Measurements from ENCODE around the gene PAX9. TPM values are rescaled to one million over a fixed set of nuclear protein-coding genes. Genes with fewer than 3 reads are reported as not detected.

PAX9 gene
- total and polyA plus RNA-seq, 2 donors (not counting 1 experiment from before 2014, with no cell fraction given): not detected

DNA sequence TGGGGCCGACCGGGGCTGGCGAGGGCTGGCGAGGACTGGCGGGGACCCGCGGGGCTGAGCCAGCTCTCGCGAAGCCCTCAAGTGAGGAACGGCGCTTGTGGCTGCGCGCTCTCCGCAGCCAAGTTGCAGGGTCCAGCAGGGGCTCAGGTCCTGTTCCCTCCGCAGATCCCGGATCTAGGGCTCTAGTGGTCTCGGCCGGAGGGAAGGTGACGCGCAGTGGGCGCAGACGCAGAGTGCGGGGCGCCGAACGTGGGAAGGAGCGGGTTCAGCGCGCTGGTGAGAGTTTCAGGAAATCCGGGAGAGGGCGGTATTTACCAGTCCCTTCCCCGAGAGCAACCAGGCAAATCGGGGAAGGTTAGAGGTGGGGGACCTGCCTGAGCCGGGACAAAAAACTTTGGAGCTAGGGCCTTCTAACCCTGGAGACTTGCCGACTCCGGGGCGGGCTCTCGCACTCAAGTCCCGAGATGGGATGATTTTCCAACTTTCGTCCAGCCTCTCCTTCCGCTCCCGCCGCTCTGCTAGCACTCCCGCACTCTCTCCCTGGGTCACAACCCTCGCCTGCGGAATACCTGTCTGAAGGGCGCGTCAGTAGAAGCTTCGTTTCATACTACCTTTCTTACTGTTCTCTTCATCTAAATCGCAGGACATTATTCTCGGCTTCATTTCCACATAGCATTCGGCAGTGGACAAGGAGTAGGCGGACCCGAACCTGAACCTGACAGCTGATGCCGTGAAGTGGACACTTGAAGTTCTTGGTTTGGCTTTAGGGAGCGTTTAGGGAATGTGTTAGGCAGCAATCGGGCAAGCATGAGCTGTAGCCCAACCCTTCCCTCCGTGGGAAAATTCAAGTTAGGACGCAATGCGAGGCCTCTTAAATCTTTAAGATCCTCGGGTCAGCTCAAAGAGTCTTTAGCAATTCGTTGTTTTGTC lies 13.6 kb upstream of the PAX9 start:
- Histone ChIP-seq H3K36me3 (replicated peaks in 1 of 2; ENCODE audit: control extremely low read depth in 1 of 2, control insufficient read depth in 1 of 2, extremely low read depth in 1 of 2, insufficient read depth in 2 of 2, low read length in 1 of 2) (no peaks in the 10 kb centered on the region), H3K79me2 (ENCODE audit: control insufficient read depth, insufficient read depth, low read length) (no peaks in the 10 kb centered on the region), H3K27ac (ENCODE audit: low read length in 2 of 2) (no peak overlapping the region), H4K20me1 (ENCODE audit: control insufficient read depth, insufficient read depth, low read length, poor library complexity, severe bottlenecking) (no peaks in the 10 kb centered on the region), H3K4me1 (ENCODE audit: control insufficient read depth in 2 of 2, insufficient read depth in 2 of 2, low read length in 2 of 2) (no peaks in the 10 kb centered on the region), H3K27me3 (replicated peaks in 1 of 4; ENCODE audit: control extremely low read depth in 1 of 4, control insufficient read depth in 3 of 4, insufficient read depth in 4 of 4, low read length in 3 of 4) (peaks cover 0 to 53% (median 30%) of the 10 kb centered on the region in 4 experiments), H3K9me3 (ENCODE audit: control extremely low read depth in 1 of 3, control insufficient read depth in 2 of 3, insufficient read depth in 1 of 3, low read length in 2 of 3) (peaks cover 0 to 18% (median 0%) of the 10 kb centered on the region in 3 donors), H3K4me3 (ENCODE audit: control extremely low read depth in 1 of 5, extremely low read depth in 1 of 5, insufficient read depth in 1 of 5, low read depth in 2 of 5, low read length in 4 of 5) (no peak overlapping the region), H3K9ac (ENCODE audit: low read length) (no peak overlapping the region), H3K4me2 (replicated peaks; ENCODE audit: low read depth, low read length, poor library complexity, severe bottlenecking) (no peak overlapping the region), H2AFZ (ENCODE audit: insufficient read depth, low read depth, low read length, poor library complexity, severe bottlenecking) (no peak overlapping the region)
- TF ChIP-seq, protein P1, sequence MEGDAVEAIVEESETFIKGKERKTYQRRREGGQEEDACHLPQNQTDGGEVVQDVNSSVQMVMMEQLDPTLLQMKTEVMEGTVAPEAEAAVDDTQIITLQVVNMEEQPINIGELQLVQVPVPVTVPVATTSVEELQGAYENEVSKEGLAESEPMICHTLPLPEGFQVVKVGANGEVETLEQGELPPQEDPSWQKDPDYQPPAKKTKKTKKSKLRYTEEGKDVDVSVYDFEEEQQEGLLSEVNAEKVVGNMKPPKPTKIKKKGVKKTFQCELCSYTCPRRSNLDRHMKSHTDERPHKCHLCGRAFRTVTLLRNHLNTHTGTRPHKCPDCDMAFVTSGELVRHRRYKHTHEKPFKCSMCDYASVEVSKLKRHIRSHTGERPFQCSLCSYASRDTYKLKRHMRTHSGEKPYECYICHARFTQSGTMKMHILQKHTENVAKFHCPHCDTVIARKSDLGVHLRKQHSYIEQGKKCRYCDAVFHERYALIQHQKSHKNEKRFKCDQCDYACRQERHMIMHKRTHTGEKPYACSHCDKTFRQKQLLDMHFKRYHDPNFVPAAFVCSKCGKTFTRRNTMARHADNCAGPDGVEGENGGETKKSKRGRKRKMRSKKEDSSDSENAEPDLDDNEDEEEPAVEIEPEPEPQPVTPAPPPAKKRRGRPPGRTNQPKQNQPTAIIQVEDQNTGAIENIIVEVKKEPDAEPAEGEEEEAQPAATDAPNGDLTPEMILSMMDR (IDR thresholded peaks at IDR 0.05): no peak
- no peak for TF ChIP-seq EZH2 (IDR thresholded peaks at IDR 0.05; ENCODE audit: borderline replicate concordance, insufficient read depth, low read depth, low read length, poor library complexity, severe bottlenecking)
- Mint-ChIP-seq H3K4me3 (no peak overlapping the region), H3K27ac (no peak overlapping the region), H3K27me3 (peaks cover 62% of the 10 kb centered on the region), H3K9me3 (ENCODE audit: insufficient read depth) (peaks cover 2% of the 10 kb centered on the region), H3K4me1 (no peaks in the 10 kb centered on the region)
- intact Hi-C loops (cut with micrococcal nuclease): no loop called here
- ATAC-seq (ENCODE audit: low read depth) (no peak), DNase-seq (no peak)
- 11% methylated on average over 57 of the region's 62 CpGs for WGBS (ENCODE audit: insufficient coverage)
- ChIA-PET CTCF (no interaction called here), POLR2A (no interaction called here)
